ENCODE measurements around the gene STYX. TPM values are rescaled to one million over a fixed set of nuclear protein-coding genes. Genes with fewer than 3 reads are reported as not detected.

STYX gene
- total and polyA plus RNA-seq, 2 donors from 2014 or later: 4.3 to 11.5 TPM

- no peak for DNase-seq
- no peak overlapping the region for H3K9ac ChIP-seq (ENCODE audit: low read length in 3 of 3)
- no peaks in the 10 kb centered on the region for H3K9me3 ChIP-seq (ENCODE audit: control insufficient read depth in 2 of 3, insufficient read depth in 1 of 3, low read length in 3 of 3)
- H3K36me3 ChIP-seq (ENCODE audit: control insufficient read depth in 2 of 3, insufficient read depth in 3 of 3, low read length in 3 of 3): peaks cover 0 to 3% (median 0%) of the 10 kb centered on the region in 3 donors
- FAIRE-seq: peak; percentile 51
- peaks cover 0 to 3% (median 0%) of the 10 kb centered on the region in 3 donors for H3K4me1 ChIP-seq (ENCODE audit: control insufficient read depth in 2 of 3, insufficient read depth in 2 of 3, low read depth in 1 of 3, low read length in 3 of 3)
- intact Hi-C loops (cut with DNase I): no loop called here
- H3K4me3 ChIP-seq (ENCODE audit: low read length in 3 of 3): no peak overlapping the region
- H3K27me3 ChIP-seq (ENCODE audit: control insufficient read depth, insufficient read depth, low read length): no peaks in the 10 kb centered on the region
- no peak for TF ChIP-seq CTCF (IDR thresholded peaks at IDR 0.05; ENCODE audit: borderline replicate concordance, extremely low read depth, insufficient read depth)
- no peak overlapping the region for H3K27ac ChIP-seq (ENCODE audit: low read depth in 2 of 2, low read length in 2 of 2)
Observed at GRCh38 chr14:52786887-52787286, 56.9 kb downstream of the STYX start.

- peaks cover 0 to 5% (median 0%) of the 10 kb centered on the region in 3 donors for H3K4me1 ChIP-seq (ENCODE audit: control insufficient read depth in 2 of 3, insufficient read depth in 2 of 3, low read depth in 1 of 3, low read length in 3 of 3)
- no peaks in the 10 kb centered on the region for H3K9me3 ChIP-seq (ENCODE audit: control insufficient read depth in 2 of 3, insufficient read depth in 1 of 3, low read length in 3 of 3)
- intact Hi-C loops (cut with DNase I): no loop called here
- H3K36me3 ChIP-seq (ENCODE audit: control insufficient read depth in 2 of 3, insufficient read depth in 3 of 3, low read length in 3 of 3): no peaks in the 10 kb centered on the region
- DNase-seq (no peak), FAIRE-seq (no peak)
- no peaks in the 10 kb centered on the region for H3K27me3 ChIP-seq (ENCODE audit: control insufficient read depth, insufficient read depth, low read length)
- no peak overlapping the region for H3K4me3 ChIP-seq (ENCODE audit: low read length in 3 of 3)
- no peak for TF ChIP-seq CTCF (IDR thresholded peaks at IDR 0.05; ENCODE audit: borderline replicate concordance, extremely low read depth, insufficient read depth)
- H3K27ac ChIP-seq (ENCODE audit: low read depth in 2 of 2, low read length in 2 of 2): no peak overlapping the region
- H3K9ac ChIP-seq (ENCODE audit: low read length in 3 of 3): no peak overlapping the region
Observed at GRCh38 chr14:52789118-52789517, 59.2 kb downstream of the STYX start.

- DNase-seq (peak in 1 of 5 donors; percentile 21), FAIRE-seq (no peak)
- Histone ChIP-seq H3K27ac (ENCODE audit: low read depth in 2 of 2, low read length in 2 of 2) (no peak overlapping the region), H3K9ac (ENCODE audit: low read length in 3 of 3) (peak overlapping the region in 2 of 3 donors; percentile 49 to 72), H3K4me1 (ENCODE audit: control insufficient read depth in 2 of 3, insufficient read depth in 2 of 3, low read depth in 1 of 3, low read length in 3 of 3) (peaks cover 0 to 5% (median 0%) of the 10 kb centered on the region in 3 donors), H3K27me3 (ENCODE audit: control insufficient read depth, insufficient read depth, low read length) (no peaks in the 10 kb centered on the region), H3K4me3 (ENCODE audit: low read length in 3 of 3) (peak overlapping the region; percentile 78 to 92 (median 85)), H3K36me3 (ENCODE audit: control insufficient read depth in 2 of 3, insufficient read depth in 3 of 3, low read length in 3 of 3) (no peaks in the 10 kb centered on the region), H3K9me3 (ENCODE audit: control insufficient read depth in 2 of 3, insufficient read depth in 1 of 3, low read length in 3 of 3) (no peaks in the 10 kb centered on the region)
- TF ChIP-seq CTCF (IDR thresholded peaks at IDR 0.05; ENCODE audit: borderline replicate concordance, extremely low read depth, insufficient read depth): no peak
- intact Hi-C loops (cut with DNase I): no loop called here
Observed at GRCh38 chr14:52790011-52790755, 60.2 kb downstream of the STYX start.
